OCI-LY3 (cell line): ENCODE results near the gene TAPT1.

Experiments
- EZH2phosphoT487 ChIP-seq: fragments of 200-600 bp; shearing (Covaris generic); IDR thresholded peaks from 2 replicates; pipeline ENCODE4 v1.6.1; 2018; ENCODE audit warnings: antibody characterized with exemption, mixed run types, low read depth
- TF ChIP-seq, protein P1 (sequence below): fragments of 200-600, 300-600 bp; sonication (generic); IDR thresholded peaks from 2 replicates; pipeline ENCODE4 v1.5.1; 2014; ENCODE audit warnings: antibody characterized with exemption, low read length, low read depth

DNA sequence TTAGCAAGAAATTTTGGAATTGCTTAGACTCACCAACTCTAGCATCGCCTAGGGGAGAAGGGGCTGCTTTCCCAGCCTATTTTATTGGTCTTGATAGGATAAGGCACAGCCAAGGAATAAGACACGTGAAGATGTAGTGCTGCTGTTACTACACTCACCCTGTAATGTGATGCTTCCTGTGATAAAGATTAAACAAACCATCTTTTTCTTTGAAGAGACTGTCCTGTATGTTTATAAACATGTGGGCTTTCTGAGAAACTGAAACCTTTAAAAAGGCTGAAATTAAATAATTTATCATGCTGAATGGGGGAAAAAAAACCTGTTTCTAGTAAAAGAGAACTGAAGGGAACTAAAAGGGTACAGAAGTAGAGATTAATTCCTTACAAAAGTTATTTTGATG, 13.2 kb downstream of the TAPT1 start:
- no peak for TF ChIP-seq EZH2phosphoT487
- TF ChIP-seq, protein P1, sequence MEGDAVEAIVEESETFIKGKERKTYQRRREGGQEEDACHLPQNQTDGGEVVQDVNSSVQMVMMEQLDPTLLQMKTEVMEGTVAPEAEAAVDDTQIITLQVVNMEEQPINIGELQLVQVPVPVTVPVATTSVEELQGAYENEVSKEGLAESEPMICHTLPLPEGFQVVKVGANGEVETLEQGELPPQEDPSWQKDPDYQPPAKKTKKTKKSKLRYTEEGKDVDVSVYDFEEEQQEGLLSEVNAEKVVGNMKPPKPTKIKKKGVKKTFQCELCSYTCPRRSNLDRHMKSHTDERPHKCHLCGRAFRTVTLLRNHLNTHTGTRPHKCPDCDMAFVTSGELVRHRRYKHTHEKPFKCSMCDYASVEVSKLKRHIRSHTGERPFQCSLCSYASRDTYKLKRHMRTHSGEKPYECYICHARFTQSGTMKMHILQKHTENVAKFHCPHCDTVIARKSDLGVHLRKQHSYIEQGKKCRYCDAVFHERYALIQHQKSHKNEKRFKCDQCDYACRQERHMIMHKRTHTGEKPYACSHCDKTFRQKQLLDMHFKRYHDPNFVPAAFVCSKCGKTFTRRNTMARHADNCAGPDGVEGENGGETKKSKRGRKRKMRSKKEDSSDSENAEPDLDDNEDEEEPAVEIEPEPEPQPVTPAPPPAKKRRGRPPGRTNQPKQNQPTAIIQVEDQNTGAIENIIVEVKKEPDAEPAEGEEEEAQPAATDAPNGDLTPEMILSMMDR = no peak
